Hematopoietic multipotent progenitor cell treated with erythropoietin and hydrocortisone succinate and interleukin-3 and kit ligand, for 4 days (in vitro differentiated cells): ENCODE data around the gene CCDC127.
"Not testable (repeated sequence)": the region's sequence is repeated elsewhere in the genome, so short reads cannot be mapped to it uniquely, and the experiment has no call there.

ENCODE experiments used
- DNase-seq: peaks from one replicate; pipeline ENCODE4 v3.0.0-alpha.2; 2015

CCDC127 gene

DNA sequence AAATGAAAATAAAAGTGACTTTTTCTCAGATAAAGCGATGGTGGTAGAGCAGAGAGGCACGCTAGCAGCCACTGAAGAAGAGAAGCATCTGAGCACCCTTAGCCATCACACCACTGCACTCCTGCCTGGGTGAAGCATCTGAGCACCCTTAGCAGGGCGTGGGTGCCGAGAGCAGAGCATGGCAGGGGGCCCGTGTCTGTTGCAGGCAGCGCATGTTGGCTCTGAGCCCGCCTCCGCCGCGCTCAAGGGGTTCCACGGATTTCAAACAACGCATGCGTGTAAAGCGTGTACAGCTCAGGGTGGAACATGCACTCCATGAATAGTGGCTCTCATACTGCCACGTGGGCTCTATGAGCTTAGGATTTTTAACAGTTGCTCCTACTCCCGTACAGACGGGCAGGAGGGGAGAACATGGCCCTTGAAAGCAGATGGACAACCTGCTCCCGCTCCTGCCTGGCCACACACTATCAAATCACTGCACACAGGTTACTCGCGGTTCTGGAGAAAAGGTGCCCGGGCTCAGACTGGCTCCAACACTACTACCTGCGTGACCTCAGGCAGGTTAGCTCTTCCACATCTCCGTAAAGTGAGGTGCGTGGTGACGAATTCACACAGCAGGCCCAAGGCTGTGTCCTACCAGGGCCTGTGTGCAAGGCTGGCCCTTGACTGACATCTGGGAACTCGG lies 14.6 kb downstream of the CCDC127 start:
- DNase-seq: no peak

DNA sequence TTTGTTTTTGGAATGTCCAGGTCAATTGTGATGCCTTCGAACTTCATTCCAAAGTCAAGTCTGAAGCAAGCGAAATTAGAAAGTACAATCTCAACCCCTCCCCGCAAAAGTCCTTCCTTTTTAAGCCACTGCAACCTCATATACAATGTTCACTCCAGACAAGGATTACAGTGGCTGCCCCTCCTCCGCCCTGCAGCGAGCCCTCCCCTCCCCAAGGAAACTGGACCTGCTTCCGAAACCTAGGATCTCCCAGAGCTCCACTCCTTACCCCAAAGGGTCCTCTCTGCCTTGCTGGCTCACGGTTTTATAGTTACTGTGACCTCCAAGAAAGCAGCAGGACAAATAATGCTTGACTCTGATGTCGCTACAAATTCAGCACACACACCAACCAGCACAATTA lies 16.3 kb downstream of the CCDC127 start:
- no peak for DNase-seq

DNA sequence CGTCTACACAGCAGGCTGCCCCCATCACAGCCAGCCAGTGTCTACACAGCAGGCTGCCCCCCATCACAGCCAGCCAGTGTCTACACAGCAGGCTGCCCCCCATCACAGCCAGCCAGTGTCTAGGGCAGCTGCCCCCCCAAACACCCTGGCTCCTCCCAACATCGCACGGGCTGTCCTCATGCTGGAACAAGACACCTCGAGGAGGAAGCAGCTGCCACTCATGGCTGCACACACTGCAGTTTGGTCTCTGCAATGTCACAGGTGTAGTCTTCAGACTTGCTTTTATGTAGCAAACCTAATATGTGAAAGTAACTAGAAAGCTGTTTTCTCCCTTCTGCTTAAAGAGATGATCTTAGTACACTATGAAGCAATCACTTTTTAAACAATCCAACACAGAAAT lies 17.0 kb downstream of the CCDC127 start:
- DNase-seq: no peak

DNA sequence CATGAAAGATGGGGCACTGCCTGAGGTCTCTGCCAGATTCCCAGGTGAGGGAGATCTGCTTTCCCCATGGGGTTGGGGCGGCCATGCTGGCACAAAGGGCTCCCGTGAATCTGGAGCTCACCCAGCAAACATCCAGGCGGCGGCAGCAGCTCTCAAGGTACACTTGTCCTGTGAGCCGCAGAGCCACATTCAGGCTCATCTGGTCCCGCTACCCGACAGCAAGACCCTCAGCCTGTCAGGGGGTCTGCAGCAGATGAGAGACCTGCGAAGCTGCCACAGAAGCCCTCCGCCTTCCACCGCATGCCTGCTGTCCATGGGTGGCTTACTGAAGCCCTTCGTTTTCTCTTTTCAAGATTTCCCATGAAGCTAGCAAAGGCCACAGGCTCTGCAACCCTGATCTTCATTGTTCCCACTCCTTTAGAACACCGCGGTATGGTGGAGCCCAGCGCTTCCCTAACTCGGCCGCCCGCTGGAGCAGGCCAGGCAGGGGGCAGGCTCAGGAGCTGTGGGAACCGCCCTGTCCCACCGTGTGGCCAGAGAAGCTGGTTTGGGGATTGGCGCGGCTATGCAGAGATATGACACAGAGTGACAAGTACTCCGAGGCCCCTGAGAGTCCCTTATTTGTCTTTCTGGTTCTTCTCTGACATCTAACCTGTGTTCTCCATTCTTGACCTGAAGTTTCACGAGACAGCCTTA lies 17.9 kb downstream of the CCDC127 start:
- DNase-seq: no peak

DNA sequence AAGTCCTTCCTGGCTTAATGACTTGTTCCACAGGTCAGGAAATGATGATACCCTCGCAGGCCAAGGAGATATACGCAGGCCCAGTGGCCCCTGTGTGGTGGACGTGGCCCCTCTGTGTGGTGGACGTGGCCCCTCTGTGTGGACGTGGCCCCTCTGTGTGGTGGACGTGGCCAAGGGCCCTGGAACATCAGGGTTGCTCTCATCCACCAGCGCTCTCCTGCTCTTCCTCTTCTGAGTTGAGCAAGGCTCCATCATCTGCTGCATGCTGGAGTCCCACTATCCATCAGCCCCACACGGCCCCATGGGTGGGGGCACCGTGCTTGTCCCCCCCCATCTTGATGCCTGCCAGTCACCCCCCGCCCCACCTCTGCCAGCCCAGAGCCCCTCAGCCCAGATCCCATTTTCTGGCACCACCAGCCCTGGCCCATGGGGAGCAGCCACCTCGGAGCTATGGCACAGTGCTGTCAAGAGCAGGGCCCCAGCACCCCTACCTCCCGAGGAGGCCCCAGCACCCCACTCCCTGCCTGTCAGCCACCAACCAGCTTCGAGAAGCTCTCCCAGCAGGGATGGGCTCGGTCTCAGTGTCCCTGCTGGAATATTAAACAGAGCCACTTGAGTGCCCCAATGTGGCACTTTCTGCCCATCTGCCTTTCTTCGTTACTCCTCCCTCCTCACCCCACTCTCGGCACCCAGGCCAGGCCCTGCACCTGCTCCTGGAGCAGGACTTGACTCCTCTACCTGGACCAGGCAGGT lies 18.6 kb downstream of the CCDC127 start:
- no peak for DNase-seq

DNA sequence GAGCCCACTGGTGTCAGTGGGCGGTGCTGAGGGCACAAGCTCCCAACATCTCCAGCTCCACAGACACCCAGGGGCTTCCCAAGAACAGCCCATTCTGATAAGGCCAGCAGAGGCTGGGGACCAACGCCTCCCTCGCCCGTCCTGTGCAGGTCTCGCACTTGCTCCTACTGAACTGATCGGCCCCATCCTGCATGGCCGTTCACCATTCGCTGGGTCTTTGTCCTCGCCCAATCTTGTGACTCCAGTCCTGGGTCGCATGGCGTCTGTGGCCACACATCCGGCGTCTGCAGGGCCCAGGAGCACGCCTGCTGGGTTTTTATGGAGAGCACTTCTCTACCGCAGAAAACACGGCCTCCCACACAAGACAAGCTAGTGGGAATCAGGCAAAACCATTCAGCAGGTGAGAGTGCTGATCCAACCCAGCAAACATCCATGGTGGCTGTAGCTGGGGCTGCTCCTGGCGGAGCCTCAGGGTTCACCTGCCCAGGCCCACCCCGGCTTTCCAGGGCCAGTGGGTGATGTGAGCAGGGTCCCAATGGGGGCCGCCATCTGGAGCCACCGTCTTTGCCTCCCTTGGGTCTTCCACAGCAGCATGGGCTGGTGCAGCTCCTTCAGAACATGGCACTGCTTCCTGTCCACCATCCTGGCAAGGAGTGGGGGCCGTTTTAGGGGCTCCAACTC lies 19.3 kb downstream of the CCDC127 start:
- no peak for DNase-seq

DNA sequence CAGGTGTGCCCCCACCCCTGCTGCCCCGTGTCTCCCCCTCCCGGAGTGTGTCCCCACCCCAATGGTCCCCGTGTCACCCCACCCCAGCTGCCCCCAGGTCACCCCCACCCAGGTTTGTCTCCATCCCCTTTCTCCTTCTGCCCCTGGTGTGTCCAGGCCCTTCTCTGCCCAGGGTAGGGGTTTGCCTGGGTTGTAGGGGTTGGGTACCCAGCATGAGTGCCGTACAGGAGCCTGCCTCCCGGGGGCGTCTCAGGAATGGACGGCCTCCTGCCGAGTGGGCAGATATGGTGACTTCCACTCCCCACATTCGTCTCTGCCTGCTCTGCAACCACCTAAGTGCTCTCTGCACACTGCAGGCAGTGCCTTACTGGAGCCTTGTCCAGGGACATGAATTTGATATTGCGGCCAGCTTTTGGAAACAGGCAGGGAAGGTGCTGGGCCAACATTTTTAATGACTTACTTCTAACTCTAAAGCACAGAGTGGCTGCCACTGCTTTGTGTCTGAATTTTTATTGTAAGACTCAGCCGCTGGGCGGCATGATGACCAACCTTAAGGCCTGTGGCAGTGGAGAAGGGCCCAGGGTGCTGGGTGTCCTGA lies 20.0 kb downstream of the CCDC127 start:
- DNase-seq: no peak

DNA sequence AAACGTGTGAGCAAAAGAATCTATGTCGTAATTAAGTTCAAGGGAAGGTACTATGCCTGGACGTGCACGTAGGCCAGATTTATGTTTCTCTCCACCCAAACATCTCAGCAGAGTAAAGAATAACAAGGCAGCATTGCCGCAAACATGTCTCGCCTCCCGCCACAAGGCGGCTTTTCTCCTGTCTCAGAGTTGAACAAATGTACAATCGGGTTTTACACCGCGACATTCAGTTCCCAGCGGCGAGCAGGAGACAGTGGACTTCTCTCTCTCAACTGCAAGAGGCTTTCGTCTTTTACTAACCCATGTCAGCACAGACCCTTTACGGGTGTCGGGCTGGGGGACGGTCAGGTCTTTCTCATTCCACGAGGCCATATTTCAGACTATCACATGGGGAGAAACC lies 20.9 kb downstream of the CCDC127 start:
- not testable (repeated sequence) for DNase-seq

DNA sequence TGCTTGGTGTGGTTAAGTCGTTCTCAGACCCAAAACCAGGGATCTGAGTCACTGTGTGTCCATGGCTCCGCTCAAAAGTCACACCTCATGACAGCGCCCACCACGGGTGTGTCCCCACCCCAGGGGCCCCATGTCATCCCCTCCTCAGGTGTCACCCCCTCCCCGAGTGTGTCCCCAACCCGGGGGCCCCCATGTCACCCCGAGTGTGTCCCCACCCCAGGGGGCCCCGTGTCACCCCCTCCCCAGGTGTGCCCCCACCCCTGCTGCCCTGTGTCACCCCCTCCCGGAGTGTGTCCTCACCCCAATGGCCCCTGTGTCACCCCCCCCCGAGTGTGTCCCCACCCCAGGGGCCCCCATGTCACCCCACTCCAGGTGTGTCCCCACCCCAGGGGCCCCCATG lies 21.6 kb downstream of the CCDC127 start:
- DNase-seq: no peak

DNA sequence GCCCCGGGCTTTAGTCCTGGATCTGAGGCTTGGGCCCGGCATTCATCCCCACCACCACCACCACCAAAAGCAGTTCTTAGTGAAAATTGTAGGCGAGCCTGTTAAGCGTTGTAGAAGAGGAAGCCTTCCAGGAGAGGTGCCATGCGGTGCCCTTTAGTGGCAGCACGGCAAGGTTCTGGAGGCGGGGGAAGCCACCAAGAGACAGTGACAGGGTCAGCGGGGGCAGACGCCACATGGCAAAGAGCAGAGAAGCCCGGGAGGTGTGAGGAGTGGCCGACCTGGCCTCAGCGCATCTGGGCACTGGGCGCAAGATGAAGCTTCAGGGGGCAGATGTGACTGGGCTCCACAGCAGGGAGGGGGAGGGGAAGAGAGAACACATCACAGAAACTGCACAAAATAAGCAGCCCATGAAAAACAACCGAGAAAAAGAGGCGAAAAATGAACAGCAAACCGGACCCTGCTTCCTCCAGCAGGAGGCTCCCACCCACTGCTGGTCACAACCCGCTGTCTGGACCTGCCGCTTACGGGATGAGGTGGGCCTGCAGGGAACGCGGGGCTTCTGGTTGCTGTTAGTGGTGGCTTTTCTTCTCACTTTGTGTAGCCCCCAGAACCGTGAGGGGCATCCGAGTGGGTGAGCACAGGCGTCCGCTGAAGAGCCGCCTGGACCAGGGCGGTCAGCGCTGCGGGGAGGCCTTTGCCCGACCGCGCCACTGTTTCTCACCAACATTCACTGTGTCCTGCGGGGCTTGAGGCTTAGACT lies 22.4 kb downstream of the CCDC127 start:
- no peak for DNase-seq

DNA sequence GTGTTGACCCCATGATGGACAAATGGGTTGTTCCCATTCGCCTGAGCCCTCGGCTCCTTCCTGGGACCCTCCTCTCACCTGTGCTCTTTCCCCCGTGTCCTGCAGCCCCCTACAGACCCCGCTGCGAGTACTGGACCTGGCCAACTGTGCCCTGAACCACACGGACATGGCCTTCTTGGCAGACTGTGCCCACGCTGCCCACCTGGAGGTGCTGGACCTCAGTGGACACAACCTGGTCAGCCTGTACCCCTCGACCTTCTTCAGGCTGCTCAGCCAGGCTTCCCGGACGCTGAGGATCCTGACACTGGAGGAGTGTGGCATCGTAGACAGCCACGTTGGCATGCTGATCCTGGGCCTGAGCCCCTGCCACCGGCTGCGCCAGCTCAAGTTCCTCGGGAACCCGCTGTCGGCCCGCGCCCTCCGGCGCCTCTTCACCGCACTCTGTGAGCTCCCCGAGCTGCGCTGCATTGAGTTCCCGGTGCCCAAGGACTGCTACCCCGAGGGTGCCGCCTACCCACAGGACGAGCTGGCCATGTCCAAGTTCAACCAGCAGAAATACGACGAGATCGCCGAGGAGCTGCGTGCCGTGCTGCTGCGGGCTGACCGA lies 23.2 kb downstream of the CCDC127 start:
- no peak for DNase-seq

DNA sequence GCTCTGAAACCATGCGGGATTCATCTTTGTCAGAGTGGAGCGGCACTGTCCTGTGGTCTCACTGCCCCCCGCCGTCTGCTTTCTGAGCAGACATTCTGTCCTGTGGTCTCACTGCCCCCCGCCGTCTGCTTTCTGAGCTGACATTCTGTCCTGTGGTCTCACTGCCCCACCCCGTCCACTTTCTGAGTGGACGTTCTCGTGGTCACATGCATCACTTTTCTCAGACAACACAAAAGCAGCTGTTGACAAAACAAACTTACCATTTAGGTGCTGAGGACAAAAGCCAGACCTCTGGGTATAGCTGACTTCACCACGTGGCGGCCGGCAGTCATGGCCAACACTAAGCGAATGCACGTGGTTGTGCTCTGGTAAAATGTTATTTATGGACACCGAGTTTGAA lies 23.9 kb downstream of the CCDC127 start:
- no peak for DNase-seq

DNA sequence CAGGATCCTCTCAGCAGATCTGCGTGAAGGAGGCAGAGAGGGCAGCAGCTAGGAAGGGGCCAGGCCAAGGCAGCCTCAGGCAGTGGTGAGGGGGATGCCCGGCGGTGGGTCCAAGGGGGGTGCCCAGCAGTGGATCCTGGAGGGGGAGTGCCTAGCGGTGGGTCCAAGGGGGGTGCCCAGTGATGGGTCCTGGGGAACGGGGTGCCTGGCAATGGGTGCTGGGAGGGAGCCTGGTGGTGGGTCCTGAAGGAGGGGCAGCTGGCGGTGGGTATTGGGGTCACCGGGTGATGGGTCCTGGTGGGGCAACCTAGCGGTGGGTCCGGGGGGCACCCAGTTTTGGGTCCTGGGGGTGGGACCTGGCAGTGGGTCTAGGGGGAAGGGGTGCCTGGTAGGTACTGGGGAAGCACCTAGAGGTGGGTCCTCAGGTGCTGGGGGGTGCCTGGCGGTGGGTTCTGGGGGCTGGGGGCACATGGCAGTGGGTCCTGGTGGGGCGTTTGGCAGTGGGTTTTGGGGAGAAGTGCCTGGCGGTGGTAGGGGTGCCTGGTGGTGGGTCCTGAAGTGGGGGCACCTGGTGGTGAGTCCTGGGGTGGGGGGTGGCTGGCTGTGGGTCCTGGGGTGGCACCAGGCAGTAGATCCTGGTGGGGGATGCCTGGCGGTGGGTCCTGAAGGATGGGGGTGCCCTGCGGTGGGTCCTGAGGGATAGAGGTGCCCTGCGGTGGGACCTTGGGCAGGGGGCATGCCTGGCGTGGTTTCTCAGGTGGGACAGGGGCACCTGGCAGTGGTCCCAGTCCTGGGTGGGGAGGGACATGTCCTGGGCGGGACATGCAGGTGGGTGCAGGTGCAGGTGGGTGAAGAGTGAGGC lies 24.8 kb downstream of the CCDC127 start:
- DNase-seq: no peak

DNA sequence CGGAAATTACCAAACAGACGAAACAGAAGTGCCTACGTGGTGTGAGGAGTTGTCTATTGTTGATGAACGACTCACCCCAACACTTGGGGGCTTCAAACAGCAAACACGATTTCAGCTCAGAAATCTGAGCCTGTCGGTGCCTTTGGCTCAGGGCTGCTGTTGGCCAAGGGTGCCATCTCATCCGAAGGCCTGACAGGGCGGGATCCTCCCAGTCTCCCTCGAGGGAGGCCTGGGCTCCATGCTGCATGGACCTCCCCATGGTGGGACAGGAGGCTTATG lies 25.3 kb downstream of the CCDC127 start:
- no peak for DNase-seq

DNA sequence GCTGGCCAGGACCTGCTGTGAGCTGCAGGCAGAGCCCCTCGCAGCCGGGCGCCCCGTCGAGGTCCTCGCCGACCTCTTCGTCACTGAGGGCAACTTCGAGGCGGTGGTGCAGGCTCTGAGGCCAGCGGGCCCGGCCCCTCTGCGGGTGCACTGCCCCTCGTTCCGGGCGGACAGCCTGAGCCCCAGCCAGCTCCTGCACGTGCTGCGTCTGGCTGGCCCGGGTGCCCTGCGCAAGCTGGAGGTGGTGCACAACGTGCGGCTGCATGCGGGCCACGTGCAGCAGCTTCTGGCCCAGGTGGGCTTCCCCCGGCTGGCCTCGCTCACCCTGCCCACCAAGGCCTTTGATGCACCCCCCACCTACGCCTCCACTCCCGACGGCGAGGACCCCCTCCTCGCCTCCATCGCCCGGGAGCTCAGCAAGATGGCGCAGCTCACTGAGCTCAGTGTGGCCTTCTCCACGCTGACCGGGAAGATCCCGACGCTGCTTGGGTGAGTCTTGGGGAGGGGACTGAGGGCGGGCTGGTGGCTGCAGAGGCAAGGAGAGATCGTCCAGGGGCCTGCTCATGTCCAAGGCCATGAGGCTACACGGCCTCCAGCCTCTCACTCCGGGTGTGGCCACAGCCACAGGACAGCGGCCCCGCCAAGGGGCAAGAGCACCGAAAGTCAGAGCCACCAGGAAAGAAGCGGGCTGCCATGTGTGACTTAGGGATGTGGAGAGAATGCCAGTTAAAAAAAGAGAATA lies 25.8 kb downstream of the CCDC127 start:
- DNase-seq: no peak

DNA sequence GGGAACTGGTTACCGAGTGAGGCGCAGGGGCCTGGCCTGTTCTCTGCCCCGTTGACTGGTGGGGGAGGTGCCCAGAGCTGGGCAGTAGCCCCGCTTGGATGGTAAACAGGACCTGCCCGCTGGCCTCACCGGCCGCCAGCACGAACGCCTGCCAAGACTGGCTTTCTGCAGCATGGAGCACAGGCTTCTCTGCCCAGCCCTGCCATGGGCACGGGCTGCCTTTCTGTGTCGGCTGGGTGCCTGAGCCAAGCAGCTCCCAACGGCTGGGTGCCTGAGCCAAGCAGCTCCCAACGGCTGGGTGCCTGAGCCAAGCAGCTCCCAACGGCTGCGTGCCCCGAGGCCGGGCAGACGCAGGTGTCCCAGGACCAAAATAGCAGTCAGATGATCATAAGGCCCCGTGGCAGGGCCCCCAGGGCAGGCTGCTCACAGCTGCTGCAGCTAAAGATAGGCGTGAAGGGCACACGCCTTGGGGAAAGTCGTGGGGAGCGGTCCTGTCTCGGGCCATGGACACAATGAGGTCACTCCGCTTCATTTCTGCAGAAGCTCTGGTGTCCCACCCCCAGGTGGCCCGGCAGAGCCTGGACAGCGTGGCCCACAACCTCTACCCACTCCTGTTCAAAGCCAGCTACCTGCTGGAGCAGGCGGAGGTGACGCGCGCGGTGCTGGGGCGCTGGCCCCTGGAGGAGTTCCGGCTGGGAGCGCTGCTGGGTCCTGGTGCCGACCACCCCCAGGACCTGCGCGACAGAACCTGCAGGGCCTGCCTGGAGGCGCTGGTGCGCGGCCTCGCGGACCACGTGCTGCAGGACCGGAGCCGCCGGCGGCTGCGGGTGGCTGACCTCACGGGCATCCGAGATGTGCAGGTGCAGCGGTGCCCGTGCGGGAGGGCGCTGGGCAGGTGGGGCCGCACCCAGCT lies 26.7 kb downstream of the CCDC127 start, which contains the start of gene LRRC14B:
TSS of gene LRRC14B (plus strand) at position 460 of the 913 bp plus-strand sequence. CDS start at position 504, 44 bp downstream.
- DNase-seq: peak; percentile 24

DNA sequence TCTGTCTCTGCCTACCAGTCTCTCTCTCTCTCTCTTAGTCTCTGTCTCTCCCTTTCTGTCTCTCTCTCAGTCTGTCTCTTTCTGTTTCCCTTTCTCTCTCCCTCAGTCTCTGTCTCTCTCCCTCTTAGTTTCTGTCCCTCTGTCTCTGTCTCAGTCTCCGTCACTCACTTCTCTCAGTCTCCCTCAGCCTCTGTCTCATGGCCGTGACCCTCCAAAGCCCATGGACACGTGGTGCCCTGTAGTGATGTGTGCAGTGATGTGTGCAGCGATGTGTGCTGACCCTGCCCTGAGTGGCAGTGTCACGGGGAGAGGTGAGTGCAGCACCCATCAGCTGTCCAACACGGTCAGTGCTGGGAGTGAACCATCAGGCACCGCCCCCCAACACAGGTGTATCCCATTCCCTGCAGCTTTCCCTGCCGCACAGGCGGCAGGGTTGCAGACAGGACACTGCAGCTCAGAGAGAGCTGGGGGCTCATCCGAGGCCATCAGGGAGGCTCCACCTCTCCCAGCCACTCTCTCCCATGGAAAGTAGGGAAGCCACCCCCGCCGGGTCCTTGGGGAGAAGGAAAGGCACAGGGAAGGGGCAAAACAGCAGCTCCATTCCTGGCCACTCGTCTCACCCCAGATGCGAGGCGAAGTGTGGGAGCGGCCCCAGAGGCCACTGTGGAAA lies 27.5 kb downstream of the CCDC127 start:
- DNase-seq: no peak

DNA sequence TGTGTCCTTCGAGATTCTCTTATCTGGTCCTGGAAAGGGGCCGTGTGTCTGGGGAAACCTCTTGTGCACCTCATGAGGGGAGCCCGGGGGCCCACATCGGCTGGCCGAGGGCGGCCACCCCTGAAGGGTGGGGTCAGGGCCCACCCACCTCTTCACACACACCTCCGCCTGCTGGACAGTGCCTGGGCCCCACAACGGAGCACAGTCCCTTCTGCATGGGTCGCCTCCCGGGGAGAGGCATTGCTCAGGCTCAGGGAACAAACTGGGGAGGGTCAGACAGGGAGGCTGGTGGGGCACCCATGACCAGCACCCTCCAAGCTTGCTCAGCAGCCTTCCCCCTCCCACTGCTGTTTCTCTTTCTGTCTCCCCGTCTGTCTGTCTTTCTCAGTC lies 28.0 kb downstream of the CCDC127 start:
- no peak for DNase-seq

DNA sequence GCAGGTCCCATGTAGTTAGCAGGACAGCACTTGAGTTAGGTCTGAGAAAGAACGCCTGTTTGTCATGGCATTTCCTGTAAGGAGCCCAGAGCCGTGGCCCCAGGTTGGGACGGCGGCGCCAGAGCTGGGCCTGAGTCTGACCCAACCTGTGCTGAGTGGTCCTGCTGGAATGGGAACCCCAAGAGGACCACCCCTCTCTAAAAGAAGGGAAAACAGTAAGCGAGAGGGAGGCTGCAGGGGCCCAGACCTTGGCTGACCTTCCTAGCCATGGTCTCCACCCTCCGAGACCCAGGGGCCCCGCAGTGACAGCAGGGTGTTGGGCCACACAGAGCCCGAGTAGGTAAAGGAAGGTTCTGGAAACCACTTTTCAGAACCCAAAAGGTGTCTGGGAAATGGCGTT lies 28.5 kb downstream of the CCDC127 start:
- no peak for DNase-seq
